GM12878 (cell line): ENCODE measurements around the gene PRR18. TPM values are rescaled to one million over a fixed set of nuclear protein-coding genes. Genes with fewer than 3 reads are reported as not detected.
A peak's percentile ranks its signal among the peaks of the same experiment; 100 is the strongest.

Experiments
- ATAC-seq: fragments of 200-7000 bp; cut with Tn5 transposase; 3 replicates; pipeline ENCODE4 v1.9.1; 2020; ENCODE audit warnings: mild to moderate bottlenecking, moderate library complexity
- BruUV-seq: library from RNA; stranded (reverse); fragments of 400-500 nt; replicated peaks from 2 replicates; lab custom pipeline; 2021; lab: Mats Ljungman, UMichigan
- CTCF ChIA-PET: fragments of 300-600 bp; sonication (Branson Sonifier 250); formaldehyde crosslinking; extraction: SDS; loops from one replicate; lab custom pipeline; 2021; ENCODE audit warnings: inconsistent platforms; lab: Yijun Ruan, JAX
- POLR2A ChIA-PET: fragments of 350-600 bp; formaldehyde crosslinking; extraction: SDS; loops from one replicate; lab custom pipeline; 2021; ENCODE audit warnings: inconsistent platforms; lab: Charles Lee
- RAD21 ChIA-PET: fragments of 300-600 bp; sonication (Branson Sonifier 250); formaldehyde crosslinking; loops from one replicate; lab custom pipeline; 2023; ENCODE audit warnings: antibody characterized with exemption; ENCODE audit not compliant: unreplicated experiment; lab: Charles Lee
- SMC1A ChIA-PET: fragments of 300-600 bp; sonication (Branson Sonifier 250); formaldehyde crosslinking; loops from one replicate; lab custom pipeline; 2023; ENCODE audit not compliant: unreplicated experiment, uncharacterized antibody; lab: Charles Lee
- DNase-seq: peaks from one replicate; pipeline ENCODE4 v3.0.0-alpha.2; 2011; ENCODE audit warnings: low read depth, low spot score
- FAIRE-seq: peaks from 3 replicates; lab custom pipeline; 2011; peaks lifted over from hg19 to GRCh38; lab: Jason Lieb, UNC
- H2AFZ ChIP-seq: 2 replicates; pipeline ENCODE4 v1.6.0; 2011; ENCODE audit warnings: low read depth, low read length, control low read depth; ENCODE audit not compliant: control insufficient read depth
- H3K27ac ChIP-seq: 2 replicates; pipeline ENCODE4 v1.5.1; 2011; ENCODE audit warnings: control low read depth; ENCODE audit not compliant: control insufficient read depth, insufficient read depth
- H3K27me3 ChIP-seq, 2 experiments: replicated peaks in 1 of 2; 2 replicates each; pipeline versions ENCODE4 v1.6.0 to v1.6.1; 2011; ENCODE audit warnings: low read length in 1 of 2; ENCODE audit not compliant: control insufficient read depth in 2 of 2, insufficient read depth in 2 of 2
- H3K36me3 ChIP-seq, 2 experiments: 2 replicates each; pipeline ENCODE4 v1.5.1; 2011; ENCODE audit warnings: low read length in 1 of 2; ENCODE audit not compliant: control insufficient read depth in 2 of 2, insufficient read depth in 2 of 2
- H3K4me1 ChIP-seq: 2 replicates; pipeline ENCODE4 v1.6.1; 2011; ENCODE audit warnings: mild to moderate bottlenecking, low read length, moderate library complexity, mixed read lengths; ENCODE audit not compliant: control insufficient read depth, insufficient read depth
- H3K4me2 ChIP-seq: 2 replicates; pipeline ENCODE4 v1.6.0; 2011; ENCODE audit warnings: control low read depth; ENCODE audit not compliant: control insufficient read depth, insufficient read depth
- H3K4me3 ChIP-seq: fragments of 200-600 bp; sonication (generic); 2 replicates; pipeline ENCODE4 v1.5.1; 2016
- H3K79me2 ChIP-seq: 2 replicates; pipeline ENCODE4 v1.6.0; 2011; ENCODE audit warnings: low read length; ENCODE audit not compliant: control insufficient read depth, insufficient read depth
- H3K9ac ChIP-seq: 2 replicates; pipeline ENCODE4 v1.8.0; 2011; ENCODE audit warnings: low read length, control low read depth, mixed read lengths; ENCODE audit not compliant: control insufficient read depth, insufficient read depth
- H3K9me3 ChIP-seq: replicated peaks from 3 replicates; pipeline ENCODE4 v1.5.1; 2011; ENCODE audit warnings: mild to moderate bottlenecking, low read length; ENCODE audit not compliant: control insufficient read depth, insufficient read depth
- H4K20me1 ChIP-seq: 2 replicates; pipeline ENCODE4 v1.6.0; 2011; ENCODE audit not compliant: control insufficient read depth, insufficient read depth
- ASH2L ChIP-seq: fragments of 300-600, 200-600 bp; sonication (generic); IDR thresholded peaks from 2 replicates; pipeline ENCODE4 v1.6.1; 2017; ENCODE audit warnings: low read depth, mild to moderate bottlenecking, borderline replicate concordance
- ATF7 ChIP-seq: fragments of 450-650 bp; IDR thresholded peaks from 2 replicates; pipeline ENCODE4 v1.6.1; 2016; ENCODE audit warnings: low read depth, mild to moderate bottlenecking
- BCL11A ChIP-seq: IDR thresholded peaks from 2 replicates; pipeline ENCODE4 v1.6.1; 2011; ENCODE audit warnings: low read depth, low read length
- CEBPB ChIP-seq, 2 experiments: fragments of 150-350 bp in 1 of 2; IDR thresholded peaks; 2 replicates each; pipeline ENCODE4 v1.6.1; 2012 to 2014; ENCODE audit warnings: low read depth in 2 of 2, low read length in 2 of 2, borderline replicate concordance in 1 of 2, inconsistent platforms in 1 of 2
- CHD2 ChIP-seq: IDR thresholded peaks from 2 replicates; pipeline ENCODE4 v1.6.1; 2011; ENCODE audit warnings: low read depth, low read length, improper control_type of control experiment, borderline replicate concordance
- EP300 ChIP-seq, 2 experiments: fragments of 150-350 bp in 1 of 2; IDR thresholded peaks; 2 replicates each; pipeline ENCODE4 v1.6.1; 2011 to 2012; ENCODE audit warnings: low read depth in 2 of 2, low read length in 2 of 2, borderline replicate concordance in 1 of 2, improper control_type of control experiment in 1 of 2, inconsistent platforms in 1 of 2; ENCODE audit not compliant: control insufficient read depth in 1 of 2
- MEF2A ChIP-seq: IDR thresholded peaks from 2 replicates; pipeline ENCODE4 v1.6.1; 2011; ENCODE audit warnings: low read depth, mild to moderate bottlenecking, low read length, moderate library complexity; ENCODE audit not compliant: insufficient read depth
- MTA2 ChIP-seq: fragments of 450-650 bp; IDR thresholded peaks from 2 replicates; pipeline ENCODE4 v1.6.1; 2016; ENCODE audit warnings: low read depth, mild to moderate bottlenecking, moderate library complexity
- NFXL1 ChIP-seq: fragments of 450-650 bp; IDR thresholded peaks from 2 replicates; pipeline ENCODE4 v1.6.1; 2017; ENCODE audit warnings: antibody characterized with exemption, mild to moderate bottlenecking, borderline replicate concordance
- PAX5 ChIP-seq: IDR thresholded peaks from 2 replicates; pipeline ENCODE4 v1.6.1; 2011; ENCODE audit warnings: low read depth, low read length, borderline replicate concordance
- RAD51 ChIP-seq: fragments of 450-650 bp; IDR thresholded peaks from 2 replicates; pipeline ENCODE4 v1.6.1; 2016; ENCODE audit warnings: moderate library complexity, mild to moderate bottlenecking, inconsistent platforms
- SPI1 ChIP-seq: IDR thresholded peaks from 2 replicates; pipeline ENCODE4 v1.6.1; 2011; ENCODE audit warnings: low read depth, mild to moderate bottlenecking, low read length, moderate library complexity, borderline replicate concordance; ENCODE audit not compliant: insufficient read depth
- WGBS: methylation state at CpG from one replicate; pipeline ENCODE4 v1.1.6; 2016; ENCODE audit warnings: low lambda C conversion rate; ENCODE audit not compliant: insufficient replicate concordance, insufficient coverage; ENCODE audit errors: missing lambda C conversion rate; 5-methylcytosine and 5-hydroxymethylcytosine counted together
- in situ Hi-C: fragments of 300-500 bp; cut with MboI; formaldehyde crosslinking; loops from 9 replicates; pipeline ENCODE4 v1.14.3; 2018; ENCODE audit warnings: mixed read lengths
- intact Hi-C: fragments of 100-400 bp; cut with micrococcal nuclease; formaldehyde crosslinking; loops from one replicate; pipeline ENCODE4 v1.14.2; 2022; ENCODE audit not compliant: unreplicated experiment
- polyA plus RNA-seq, 11 experiments: library from polyadenylated mRNA; depleted of rRNA in 4 of 11; unstranded in 6 of 11; stranded (reverse) in 5 of 11; fragments of >200 nt; fragmentation: Nextera tagmentation in 4 of 11; fragmentation: Illumina TruSeq in 1 of 11; extraction: Ambion mirVana in 4 of 11; extraction: Trizol in 1 of 11; gene quantifications; 1 replicate in 1 of 11; 2 replicates in 10 of 11; pipeline versions ENCODE4 v1.2.1 to v1.2.3, GENCODE V29; 2011 to 2016; ENCODE audit warnings: inconsistent platforms in 2 of 11, missing spikeins in 2 of 11, low read depth in 1 of 11
- total RNA-seq, 4 experiments: library from RNA; depleted of rRNA in 3 of 4; stranded (reverse); fragments of >200 nt in 3 of 4; fragmentation: Illumina TruSeq in 1 of 4; extraction: Trizol in 1 of 4; gene quantifications; 2 replicates each; pipeline versions ENCODE4 v1.2.1 to v1.2.3, GENCODE V29; 2013 to 2021
- TF ChIP-seq, protein P1 (sequence below): fragments of 450-650 bp; IDR thresholded peaks from 2 replicates; pipeline ENCODE4 v1.6.1; 2018; ENCODE audit warnings: borderline replicate concordance, mild to moderate bottlenecking; ENCODE audit not compliant: partially characterized antibody
- TF ChIP-seq, protein P2 (sequence below): IDR thresholded peaks from 2 replicates; pipeline ENCODE4 v1.6.1; 2012; ENCODE audit warnings: low read depth, low read length, improper control_type of control experiment
- TF ChIP-seq, protein P3 (sequence below): fragments of 450-650 bp; IDR thresholded peaks from 2 replicates; pipeline ENCODE4 v1.6.1; 2016; ENCODE audit warnings: mild to moderate bottlenecking
- TF ChIP-seq, protein P4 (sequence below): fragments of 450-650 bp; IDR thresholded peaks from 2 replicates; pipeline ENCODE4 v1.6.1; 2017; ENCODE audit warnings: low read depth, mild to moderate bottlenecking, moderate library complexity

The PRR18 gene
- total and polyA plus RNA-seq, 10 of the 15 experiments (the other 5 are each of a cell fraction or from before 2014, with no cell fraction given): 0.13 to 8.2 (median 1.6) TPM

DNA sequence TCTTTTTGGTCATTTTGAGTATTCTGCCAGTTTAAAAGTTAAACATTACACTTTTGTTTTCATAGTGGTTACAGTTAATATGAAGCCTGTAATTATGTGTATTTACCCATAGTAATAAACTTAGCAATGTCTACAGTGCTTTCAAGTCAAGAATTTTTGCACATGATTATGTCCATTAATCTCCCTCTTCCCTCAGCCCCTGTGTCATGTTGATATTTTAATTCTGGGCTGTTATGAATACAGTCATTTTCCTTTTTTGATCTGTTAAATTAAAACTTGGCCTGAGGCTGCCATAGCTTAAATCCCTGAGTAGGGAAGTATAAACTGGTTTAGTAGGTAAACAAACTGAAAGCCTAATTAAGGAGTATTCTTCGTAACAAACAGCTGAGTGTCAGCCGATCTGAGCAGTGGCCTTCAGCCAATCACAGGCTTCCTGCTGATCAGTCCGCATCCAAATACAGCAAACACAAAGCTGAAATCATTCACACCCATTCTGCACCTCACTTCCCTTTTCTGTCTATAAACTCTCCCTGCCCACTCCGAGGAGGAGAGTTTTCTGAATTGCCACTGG lies 43.6 kb upstream of the PRR18 start:
- CTCF ChIA-PET: interaction anchor here (0.9 to 1.6 kb wide), 6 partner anchors 9 to 49 kb away, joined by 3 to 15 read pairs (median 5); partner anchors contain the start of gene SFT2D1
- H3K9ac ChIP-seq: peak overlapping the region; percentile 8; the same call in 1 of the 2 replicates
- peak; percentile 56; the same call in 1 of the 2 replicates for TF ChIP-seq MTA2
- TF ChIP-seq BCL11A: no peak
- 0 out of 2 replicates have a peak, but pooled peaks have one; percentile 24 for TF ChIP-seq CHD2
- TF ChIP-seq EP300 (IDR thresholded peaks at IDR 0.05; ENCODE audit: borderline replicate concordance in 1 of 2, control insufficient read depth in 1 of 2, low read depth in 2 of 2, low read length in 2 of 2): 0 out of 4 replicates have a peak, but pooled peaks of 1 of the 2 experiments have one; percentile 29
- TF ChIP-seq CEBPB (IDR thresholded peaks at IDR 0.05; ENCODE audit: borderline replicate concordance in 1 of 2, low read depth in 2 of 2, low read length in 2 of 2): no peak
- TF ChIP-seq, protein P1, sequence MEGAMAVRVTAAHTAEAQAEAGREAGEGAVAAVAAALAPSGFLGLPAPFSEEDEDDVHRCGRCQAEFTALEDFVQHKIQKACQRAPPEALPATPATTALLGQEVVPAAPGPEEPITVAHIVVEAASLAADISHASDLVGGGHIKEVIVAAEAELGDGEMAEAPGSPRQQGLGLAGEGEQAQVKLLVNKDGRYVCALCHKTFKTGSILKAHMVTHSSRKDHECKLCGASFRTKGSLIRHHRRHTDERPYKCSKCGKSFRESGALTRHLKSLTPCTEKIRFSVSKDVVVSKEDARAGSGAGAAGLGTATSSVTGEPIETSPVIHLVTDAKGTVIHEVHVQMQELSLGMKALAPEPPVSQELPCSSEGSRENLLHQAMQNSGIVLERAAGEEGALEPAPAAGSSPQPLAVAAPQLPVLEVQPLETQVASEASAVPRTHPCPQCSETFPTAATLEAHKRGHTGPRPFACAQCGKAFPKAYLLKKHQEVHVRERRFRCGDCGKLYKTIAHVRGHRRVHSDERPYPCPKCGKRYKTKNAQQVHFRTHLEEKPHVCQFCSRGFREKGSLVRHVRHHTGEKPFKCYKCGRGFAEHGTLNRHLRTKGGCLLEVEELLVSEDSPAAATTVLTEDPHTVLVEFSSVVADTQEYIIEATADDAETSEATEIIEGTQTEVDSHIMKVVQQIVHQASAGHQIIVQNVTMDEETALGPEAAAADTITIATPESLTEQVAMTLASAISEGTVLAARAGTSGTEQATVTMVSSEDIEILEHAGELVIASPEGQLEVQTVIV: peak; percentile 31
- TF ChIP-seq PAX5: 0 out of 2 replicates have a peak, but pooled peaks have one; percentile 14
- TF ChIP-seq, protein P2, sequence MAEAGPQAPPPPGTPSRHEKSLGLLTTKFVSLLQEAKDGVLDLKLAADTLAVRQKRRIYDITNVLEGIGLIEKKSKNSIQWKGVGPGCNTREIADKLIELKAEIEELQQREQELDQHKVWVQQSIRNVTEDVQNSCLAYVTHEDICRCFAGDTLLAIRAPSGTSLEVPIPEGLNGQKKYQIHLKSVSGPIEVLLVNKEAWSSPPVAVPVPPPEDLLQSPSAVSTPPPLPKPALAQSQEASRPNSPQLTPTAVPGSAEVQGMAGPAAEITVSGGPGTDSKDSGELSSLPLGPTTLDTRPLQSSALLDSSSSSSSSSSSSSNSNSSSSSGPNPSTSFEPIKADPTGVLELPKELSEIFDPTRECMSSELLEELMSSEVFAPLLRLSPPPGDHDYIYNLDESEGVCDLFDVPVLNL: no peak
- TF ChIP-seq ATF7: peak; percentile 68; the same call in 1 of the 2 replicates
- peak; percentile 53; the same call in 1 of the 2 replicates for TF ChIP-seq RAD51
- no peak for TF ChIP-seq MEF2A
- TF ChIP-seq SPI1: peak; percentile 96
- TF ChIP-seq ASH2L: no peak
- TF ChIP-seq NFXL1: no peak
- TF ChIP-seq, protein P3, sequence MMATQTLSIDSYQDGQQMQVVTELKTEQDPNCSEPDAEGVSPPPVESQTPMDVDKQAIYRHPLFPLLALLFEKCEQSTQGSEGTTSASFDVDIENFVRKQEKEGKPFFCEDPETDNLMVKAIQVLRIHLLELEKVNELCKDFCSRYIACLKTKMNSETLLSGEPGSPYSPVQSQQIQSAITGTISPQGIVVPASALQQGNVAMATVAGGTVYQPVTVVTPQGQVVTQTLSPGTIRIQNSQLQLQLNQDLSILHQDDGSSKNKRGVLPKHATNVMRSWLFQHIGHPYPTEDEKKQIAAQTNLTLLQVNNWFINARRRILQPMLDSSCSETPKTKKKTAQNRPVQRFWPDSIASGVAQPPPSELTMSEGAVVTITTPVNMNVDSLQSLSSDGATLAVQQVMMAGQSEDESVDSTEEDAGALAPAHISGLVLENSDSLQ: peak; percentile 80
- TF ChIP-seq, protein P4, sequence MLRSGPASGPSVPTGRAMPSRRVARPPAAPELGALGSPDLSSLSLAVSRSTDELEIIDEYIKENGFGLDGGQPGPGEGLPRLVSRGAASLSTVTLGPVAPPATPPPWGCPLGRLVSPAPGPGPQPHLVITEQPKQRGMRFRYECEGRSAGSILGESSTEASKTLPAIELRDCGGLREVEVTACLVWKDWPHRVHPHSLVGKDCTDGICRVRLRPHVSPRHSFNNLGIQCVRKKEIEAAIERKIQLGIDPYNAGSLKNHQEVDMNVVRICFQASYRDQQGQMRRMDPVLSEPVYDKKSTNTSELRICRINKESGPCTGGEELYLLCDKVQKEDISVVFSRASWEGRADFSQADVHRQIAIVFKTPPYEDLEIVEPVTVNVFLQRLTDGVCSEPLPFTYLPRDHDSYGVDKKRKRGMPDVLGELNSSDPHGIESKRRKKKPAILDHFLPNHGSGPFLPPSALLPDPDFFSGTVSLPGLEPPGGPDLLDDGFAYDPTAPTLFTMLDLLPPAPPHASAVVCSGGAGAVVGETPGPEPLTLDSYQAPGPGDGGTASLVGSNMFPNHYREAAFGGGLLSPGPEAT: peak; percentile 40; the same call in 1 of the 2 replicates

More for the DNA sequence above, 43.6 kb upstream of the PRR18 start:
- Histone ChIP-seq H3K4me1 (peaks cover 4% of the 10 kb centered on the region), H3K27ac (no peak overlapping the region), H3K36me3 (no peaks in the 10 kb centered on the region), H3K4me3 (no peak overlapping the region), H2AFZ (peak overlapping the region; percentile 76), H3K27me3 (no peaks in the 10 kb centered on the region), H3K4me2 (peak overlapping the region; percentile 85), H3K79me2 (no peaks in the 10 kb centered on the region), H4K20me1 (no peaks in the 10 kb centered on the region), H3K9me3 (peaks cover 3% of the 10 kb centered on the region; the same call in 2 of the 3 replicates)
- intact Hi-C loops (no loop called here), in situ Hi-C loops (no loop called here)
- POLR2A ChIA-PET: interaction anchor here (0.7 to 1.6 kb wide), 6 partner anchors 15 to 30 kb away, joined by 3 to 12 read pairs (median 4); no protein-coding TSS in a partner anchor
- RAD21 ChIA-PET: interaction anchor here (0.6 to 1.6 kb wide), 3 partner anchors 10 to 29 kb away, joined by 3 to 13 read pairs (median 3); no protein-coding TSS in a partner anchor
- SMC1A ChIA-PET: interaction anchor here (0.6 to 1.8 kb wide), 6 partner anchors 9 to 1507 kb away, joined by 3 to 10 read pairs (median 4); partner anchors contain the start of gene SFT2D1
- DNase-seq: peak; percentile 75
- peak; percentile 98 for FAIRE-seq
- no TSS peak for BruUV-seq
- ATAC-seq: peak; percentile 100
- 28% methylated on average over 4 of the region's 4 CpGs for WGBS
